IPS-18c (cell line): Measurements from ENCODE around the gene MYL5.
"Not testable (repeated sequence)": the region's sequence is repeated elsewhere in the genome, so short reads cannot be mapped to it uniquely, and the experiment has no call there.

Experiments
- H3K4me3 ChIP-seq: 2 replicates; pipeline ENCODE4 v1.7.0; 2013; ENCODE audit warnings: low read depth, mild to moderate bottlenecking, low read length, moderate library complexity; ENCODE audit not compliant: insufficient read depth
- H3K9me3 ChIP-seq: one replicate; pipeline ENCODE4 v1.6.1; 2013; ENCODE audit warnings: mild to moderate bottlenecking, low read length, moderate library complexity; ENCODE audit not compliant: control insufficient read depth, insufficient read depth

MYL5 gene

GRCh38 chr4:723751-724530 is 49.6 kb downstream of the MYL5 start:
- H3K4me3 ChIP-seq: no peak overlapping the region
- H3K9me3 ChIP-seq: no peaks in the 10 kb centered on the region

- Histone ChIP-seq H3K4me3 (no peak overlapping the region), H3K9me3 (no peaks in the 10 kb centered on the region)
Observed at GRCh38 chr4:725391-726234, 51.3 kb downstream of the MYL5 start.

GRCh38 chr4:726235-726787 is 52.0 kb downstream of the MYL5 start:
- no peak overlapping the region for H3K4me3 ChIP-seq
- H3K9me3 ChIP-seq: peaks cover under 1% of the 10 kb centered on the region

GRCh38 chr4:726838-727237 is 52.5 kb downstream of the MYL5 start:
- Histone ChIP-seq H3K9me3 (peaks cover 2% of the 10 kb centered on the region), H3K4me3 (no peak overlapping the region)

- H3K4me3 ChIP-seq: no peak overlapping the region
- H3K9me3 ChIP-seq: peaks cover 2% of the 10 kb centered on the region
Observed at GRCh38 chr4:727576-727975, 53.2 kb downstream of the MYL5 start.

GRCh38 chr4:729336-730315 is 55.3 kb downstream of the MYL5 start:
- H3K4me3 ChIP-seq: no peak overlapping the region
- peaks cover 2% of the 10 kb centered on the region for H3K9me3 ChIP-seq

- H3K9me3 ChIP-seq: peaks cover 2% of the 10 kb centered on the region
- H3K4me3 ChIP-seq: no peak overlapping the region
Observed at GRCh38 chr4:730511-730910, 56.2 kb downstream of the MYL5 start.

- not testable (repeated sequence) for H3K4me3 ChIP-seq, H3K9me3 ChIP-seq
Observed at GRCh38 chr4:730946-731904, 56.9 kb downstream of the MYL5 start.
